Stimulated activated naive CD4-positive, alpha-beta T cell (primary cell): Measurements from ENCODE around the gene GALNT2.

Source experiments
- DNase-seq, 6 experiments: peaks; one replicate each; lab custom pipeline; 2025; lab: John Stamatoyannopoulos, UW

GALNT2 gene

GRCh38 chr1:230186003-230186863 lies 119.2 kb downstream of the GALNT2 start:
- DNase-seq, result no peak

DNA sequence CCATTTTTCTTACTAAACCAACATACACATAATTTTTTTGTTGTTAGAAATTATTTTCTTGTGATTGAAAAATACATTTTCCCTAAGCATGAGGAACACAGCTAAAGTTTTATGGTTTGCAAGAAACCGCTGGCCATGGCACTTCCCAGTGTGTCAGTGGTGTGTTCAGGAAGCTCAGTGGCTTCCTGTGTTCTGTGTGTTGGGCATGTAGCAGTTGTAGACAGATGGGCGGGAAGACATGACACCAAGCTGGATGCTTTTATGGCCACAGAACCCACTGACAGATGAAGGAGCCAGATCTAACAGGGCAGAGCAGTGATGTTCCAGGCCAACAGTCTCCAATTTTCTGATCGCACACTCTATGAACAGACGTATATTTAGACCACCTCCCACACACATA lies 119.8 kb downstream of the GALNT2 start:
- DNase-seq, result no peak

DNA sequence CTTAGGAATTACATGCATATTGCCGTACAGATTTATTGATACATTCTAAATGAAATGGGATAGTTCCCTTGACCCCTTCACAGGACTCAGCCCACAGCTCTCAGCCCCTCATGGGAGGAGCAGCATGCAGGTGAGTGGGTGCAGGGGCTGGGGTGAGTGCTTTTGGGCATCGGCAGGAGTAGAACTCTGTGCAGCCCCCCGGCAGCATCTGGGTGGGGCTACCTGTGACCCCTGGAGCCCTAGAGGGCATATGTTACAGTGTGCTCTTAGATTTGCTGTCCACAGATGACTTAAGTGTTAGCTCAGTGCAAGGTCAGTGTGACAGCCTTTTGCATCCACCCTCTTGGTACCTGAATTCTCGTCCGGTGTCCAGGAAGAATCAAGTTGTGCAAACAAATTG lies 120.3 kb downstream of the GALNT2 start:
- DNase-seq, result no peak

GRCh38 chr1:230188826-230189225 lies 121.8 kb downstream of the GALNT2 start:
- DNase-seq, result no peak

- DNase-seq, result no peak
Observed at GRCh38 chr1:230189341-230189740, 122.3 kb downstream of the GALNT2 start.

GRCh38 chr1:230189824-230190223 lies 122.8 kb downstream of the GALNT2 start:
- DNase-seq, result no peak

GRCh38 chr1:230191079-230191804 lies 124.2 kb downstream of the GALNT2 start:
- DNase-seq, result no peak

DNA sequence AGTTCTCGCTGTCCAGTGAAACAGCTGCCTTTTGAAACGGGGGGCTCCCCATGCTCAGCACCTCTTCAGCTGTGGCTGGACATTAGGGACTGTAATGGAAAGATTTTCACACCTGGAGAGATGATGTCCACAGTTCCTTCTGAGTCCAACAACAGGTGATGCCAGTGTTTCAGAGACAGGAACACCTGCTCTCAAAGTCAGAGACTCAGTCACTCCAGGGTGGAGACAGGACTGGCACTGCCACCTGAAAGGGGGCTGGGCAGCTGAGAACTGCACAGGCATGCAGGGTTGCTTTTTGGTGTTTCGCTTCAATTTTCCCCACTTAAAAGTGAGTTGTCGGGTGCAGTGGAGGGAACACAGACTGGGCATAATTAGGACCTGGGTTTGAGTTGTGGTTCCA lies 124.8 kb downstream of the GALNT2 start:
- no peak for DNase-seq

DNA sequence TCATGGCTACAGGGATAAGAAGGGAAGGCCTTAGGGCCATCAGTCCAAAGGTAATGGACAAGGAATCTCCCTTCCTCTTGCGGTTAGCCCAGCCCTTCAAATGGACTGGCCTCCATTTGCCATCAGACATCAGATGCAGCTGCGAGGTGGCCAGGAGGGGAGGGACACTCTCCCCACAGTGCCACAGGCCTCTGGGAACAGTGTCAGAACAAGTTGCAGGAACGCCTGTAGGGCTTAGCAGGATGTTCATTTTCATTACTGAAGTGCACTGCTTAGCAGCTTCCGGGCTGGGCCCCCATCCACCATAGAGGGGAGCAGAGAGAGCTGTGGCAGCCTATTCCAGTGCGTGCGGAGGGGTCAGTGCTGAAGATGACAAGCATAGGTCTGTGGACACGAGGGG lies 127.5 kb downstream of the GALNT2 start:
- no peak for DNase-seq

- DNase-seq, result no peak
Observed at GRCh38 chr1:230195199-230195598, 128.2 kb downstream of the GALNT2 start.

GRCh38 chr1:230196077-230196476 lies 129.0 kb downstream of the GALNT2 start:
- no peak for DNase-seq

DNA sequence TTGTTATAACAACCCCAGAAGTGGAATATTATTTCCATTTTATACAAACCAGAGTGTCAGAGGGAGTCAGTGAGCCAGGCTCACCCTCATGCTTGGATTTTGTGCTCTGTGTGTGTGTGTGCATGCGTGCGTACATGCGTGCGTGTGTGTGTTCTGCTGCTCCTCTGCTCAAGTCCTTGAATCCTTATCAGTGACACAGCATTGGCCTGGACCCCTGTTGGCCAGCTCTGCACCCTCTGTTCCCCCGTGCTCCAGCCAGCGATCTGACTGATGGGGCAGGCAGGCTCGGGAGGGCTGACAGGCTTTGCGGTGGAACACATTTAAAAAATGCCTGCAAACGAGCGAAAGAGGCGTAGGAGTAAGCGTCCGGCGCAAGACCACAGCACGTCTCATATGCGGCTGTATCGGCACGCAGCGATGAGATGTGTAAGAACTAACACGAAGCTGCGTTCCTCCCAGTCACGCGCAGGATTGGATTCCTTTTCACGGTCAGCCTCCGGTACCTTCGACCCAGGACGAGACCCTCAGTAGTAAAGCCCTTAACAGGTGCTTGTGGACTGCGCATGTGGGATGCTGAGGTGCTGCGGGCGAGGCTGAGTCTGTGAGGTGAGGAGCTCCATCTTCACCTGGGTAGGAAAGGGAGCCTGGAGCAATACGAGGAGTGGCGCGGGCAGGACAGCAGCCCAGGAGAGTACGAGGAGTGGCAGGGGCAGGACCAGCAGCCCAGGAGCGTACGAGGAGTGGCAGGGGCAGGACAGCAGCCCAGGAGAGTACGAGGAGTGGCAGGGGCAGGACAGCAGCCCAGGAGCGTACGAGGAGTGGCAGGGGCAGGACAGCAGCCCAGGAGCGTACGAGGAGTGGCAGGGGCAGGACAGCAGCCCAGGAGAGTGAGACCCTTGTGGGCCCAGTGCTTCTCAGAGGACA lies 130.9 kb downstream of the GALNT2 start:
- DNase-seq, result no peak

- no peak for DNase-seq
Observed at GRCh38 chr1:230199034-230199433, 132.0 kb downstream of the GALNT2 start.

DNA sequence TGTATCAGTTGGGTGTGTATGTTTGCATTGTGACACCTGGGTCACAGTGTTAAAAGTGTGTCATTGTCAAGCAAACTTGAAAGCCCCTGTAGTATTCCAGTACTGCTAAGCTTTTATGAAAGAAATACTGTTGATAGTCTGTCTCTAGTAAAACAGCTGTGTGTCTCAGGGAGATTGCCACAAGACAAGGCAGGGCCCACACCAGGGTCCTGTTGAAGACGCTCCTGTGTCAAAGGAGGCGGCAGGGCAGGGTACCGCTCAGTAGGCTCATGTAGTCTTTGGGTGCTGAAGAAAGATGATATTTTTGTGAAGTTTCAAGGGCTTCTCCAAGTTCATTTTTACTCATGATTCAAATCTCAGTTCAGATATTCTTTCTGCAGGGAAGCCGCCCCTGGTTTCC lies 132.5 kb downstream of the GALNT2 start:
- DNase-seq, result no peak

DNA sequence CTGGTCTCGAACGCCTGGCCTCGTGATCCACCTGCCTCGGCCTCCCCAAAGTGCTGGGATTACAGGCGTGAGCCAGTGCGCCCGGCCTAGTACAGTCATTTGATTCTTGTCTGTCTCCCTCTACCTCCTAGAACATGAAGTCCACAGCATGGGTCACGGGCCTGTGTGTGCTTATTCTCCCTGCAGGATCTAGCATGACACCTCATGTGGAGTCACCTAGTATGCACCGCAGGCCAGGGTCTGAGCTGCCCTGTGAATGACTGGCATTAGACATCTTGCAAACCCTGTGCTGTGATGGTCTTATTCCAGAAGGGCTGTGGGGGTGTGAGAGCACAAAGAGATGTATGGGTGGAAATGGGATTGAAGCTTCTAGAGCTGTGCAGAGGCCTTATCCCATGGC lies 133.2 kb downstream of the GALNT2 start:
- no peak for DNase-seq

- no peak for DNase-seq
Observed at GRCh38 chr1:230201445-230201844, 134.4 kb downstream of the GALNT2 start.

- no peak for DNase-seq
Observed at GRCh38 chr1:230204842-230205241, 137.8 kb downstream of the GALNT2 start.

- DNase-seq, result no peak
Observed at GRCh38 chr1:230205719-230206198, 138.7 kb downstream of the GALNT2 start.

GRCh38 chr1:230206207-230206606 lies 139.2 kb downstream of the GALNT2 start:
- DNase-seq, result no peak

- DNase-seq, result no peak
Observed at GRCh38 chr1:230206976-230207375, 139.9 kb downstream of the GALNT2 start.

GRCh38 chr1:230207598-230207997 lies 140.6 kb downstream of the GALNT2 start:
- DNase-seq, result no peak

- no peak for DNase-seq
Observed at GRCh38 chr1:230208619-230209261, 141.7 kb downstream of the GALNT2 start.
